Mesenchymal stem cell (in vitro differentiated cells and primary cell): ENCODE data around the gene EIF3A.
"Not testable (repeated sequence)": the region's sequence is repeated elsewhere in the genome, so short reads cannot be mapped to it uniquely, and the experiment has no call there.

ENCODE experiments used
- DNase-seq: peaks from one replicate; pipeline ENCODE4 v3.0.0-alpha.2; 2013
- H2AFZ ChIP-seq: one replicate; pipeline ENCODE4 v1.6.1; 2013; ENCODE audit warnings: low read depth, mild to moderate bottlenecking, control low read depth, inconsistent platforms, low read length, moderate library complexity
- H2AK5ac ChIP-seq: 2 replicates; pipeline ENCODE4 v1.6.1; 2013; ENCODE audit warnings: low read length, moderate library complexity, mild to moderate bottlenecking, inconsistent platforms; ENCODE audit not compliant: severe bottlenecking
- H2BK120ac ChIP-seq: one replicate; pipeline ENCODE4 v1.6.1; 2013; ENCODE audit warnings: low read depth, mild to moderate bottlenecking, inconsistent platforms, low read length, moderate library complexity
- H2BK12ac ChIP-seq, 2 experiments: one replicate each; pipeline ENCODE4 v1.6.1; 2013; ENCODE audit warnings: inconsistent platforms in 2 of 2, low read length in 2 of 2, mild to moderate bottlenecking in 2 of 2, moderate library complexity in 2 of 2, control low read depth in 1 of 2
- H2BK15ac ChIP-seq: one replicate; pipeline ENCODE4 v1.6.1; 2013; ENCODE audit warnings: mild to moderate bottlenecking, low read depth, inconsistent platforms; ENCODE audit not compliant: poor library complexity, severe bottlenecking
- H2BK5ac ChIP-seq: 2 replicates; pipeline ENCODE4 v1.6.1; 2013; ENCODE audit warnings: low read depth, mild to moderate bottlenecking, low read length, control low read depth, inconsistent platforms; ENCODE audit not compliant: poor library complexity, severe bottlenecking
- H3K14ac ChIP-seq, 2 experiments: one replicate each; pipeline ENCODE4 v1.6.1; 2013; ENCODE audit warnings: inconsistent platforms in 2 of 2, low read length in 2 of 2, control low read depth in 1 of 2, mild to moderate bottlenecking in 1 of 2, moderate library complexity in 1 of 2
- H3K18ac ChIP-seq, 2 experiments: one replicate each; pipeline ENCODE4 v1.6.1; 2013; ENCODE audit warnings: inconsistent platforms in 2 of 2, low read length in 2 of 2, control low read depth in 1 of 2, low read depth in 1 of 2, mild to moderate bottlenecking in 1 of 2
- H3K23ac ChIP-seq, 2 experiments: one replicate each; pipeline ENCODE4 v1.6.1; 2013; ENCODE audit warnings: inconsistent platforms in 2 of 2, low read length in 2 of 2, mild to moderate bottlenecking in 2 of 2, moderate library complexity in 2 of 2, control low read depth in 1 of 2
- H3K27ac ChIP-seq: 2 replicates; pipeline ENCODE4 v1.5.1; 2013; ENCODE audit warnings: mild to moderate bottlenecking, moderate library complexity, low read length, control low read depth, inconsistent platforms; ENCODE audit not compliant: poor library complexity, severe bottlenecking
- H3K27me3 ChIP-seq, 2 experiments: 2 replicates each; pipeline versions ENCODE4 v1.6.1 to v1.7.0; 2013; ENCODE audit warnings: low read length in 2 of 2, mild to moderate bottlenecking in 2 of 2, moderate library complexity in 2 of 2, control low read depth in 1 of 2, inconsistent platforms in 1 of 2; ENCODE audit not compliant: control insufficient read depth in 1 of 2, insufficient read depth in 1 of 2
- H3K36me3 ChIP-seq, 2 experiments: 2 replicates each; pipeline versions ENCODE4 v1.6.1 to v1.7.0; 2013; ENCODE audit warnings: low read length in 2 of 2, control low read depth in 1 of 2, inconsistent platforms in 1 of 2, low read depth in 1 of 2, mild to moderate bottlenecking in 1 of 2; ENCODE audit not compliant: insufficient read depth in 2 of 2, control insufficient read depth in 1 of 2
- H3K4ac ChIP-seq, 2 experiments: one replicate each; pipeline ENCODE4 v1.6.1; 2013; ENCODE audit warnings: inconsistent platforms in 2 of 2, low read length in 2 of 2, mild to moderate bottlenecking in 2 of 2, moderate library complexity in 2 of 2, control low read depth in 1 of 2, low read depth in 1 of 2
- H3K4me1 ChIP-seq: 2 replicates; pipeline ENCODE4 v1.6.1; 2013; ENCODE audit warnings: low read depth, low read length, control low read depth; ENCODE audit not compliant: control insufficient read depth, insufficient read depth
- H3K4me2 ChIP-seq: 2 replicates; pipeline ENCODE4 v1.6.1; 2013; ENCODE audit warnings: low read length, mild to moderate bottlenecking, inconsistent platforms; ENCODE audit not compliant: poor library complexity, severe bottlenecking
- H3K4me3 ChIP-seq, 2 experiments: 2 replicates each; pipeline versions ENCODE4 v1.5.1 to v1.7.0; 2013; ENCODE audit warnings: low read length in 2 of 2, mild to moderate bottlenecking in 2 of 2, control low read depth in 1 of 2, low read depth in 1 of 2; ENCODE audit not compliant: insufficient read depth in 1 of 2
- H3K79me1 ChIP-seq: replicated peaks from 2 replicates; pipeline ENCODE4 v1.6.1; 2013; ENCODE audit warnings: mild to moderate bottlenecking, control low read depth, low read length, inconsistent platforms; ENCODE audit not compliant: poor library complexity, severe bottlenecking
- H3K9ac ChIP-seq: 2 replicates; pipeline ENCODE4 v1.7.0; 2013; ENCODE audit warnings: mild to moderate bottlenecking, low read length, moderate library complexity
- H3K9me3 ChIP-seq: 2 replicates; pipeline ENCODE4 v1.7.0; 2013; ENCODE audit warnings: mild to moderate bottlenecking, low read length; ENCODE audit not compliant: control insufficient read depth
- H4K8ac ChIP-seq: one replicate; pipeline ENCODE4 v1.6.1; 2013; ENCODE audit warnings: inconsistent platforms, mild to moderate bottlenecking, low read length, moderate library complexity
- H4K91ac ChIP-seq: one replicate; pipeline ENCODE4 v1.6.1; 2013; ENCODE audit warnings: mild to moderate bottlenecking, low read length, inconsistent platforms
- WGBS: methylation state at CpG from one replicate; pipeline ENCODE4 v1.1.7; 2013; ENCODE audit warnings: mixed read lengths; 5-methylcytosine and 5-hydroxymethylcytosine counted together

Gene EIF3A

GRCh38 chr10:119029613-119030420 lies 50.8 kb downstream of the EIF3A start, which contains the start of gene NANOS1:
TSS of gene NANOS1 (plus strand) at chr10:119029714. CDS start at chr10:119029802, 88 bp downstream.
- H2BK5ac ChIP-seq: no peak within 1 kb of the TSS
- H3K36me3 ChIP-seq: peaks cover 9 to 38% of the 10 kb centered on the region in 2 experiments
- peak within 1 kb of the TSS; percentile 60 for H3K9ac ChIP-seq
- H3K18ac ChIP-seq: peak within 1 kb of the TSS; percentile 43 to 61
- H2AFZ ChIP-seq: no peak within 1 kb of the TSS
- peaks cover 33% of the 10 kb centered on the region for H3K4me1 ChIP-seq
- peak within 1 kb of the TSS; percentile 68 to 70 for H3K4me3 ChIP-seq
- no peaks in the 10 kb centered on the region for H3K9me3 ChIP-seq
- H2BK15ac ChIP-seq: no peak within 1 kb of the TSS
- peak within 1 kb of the TSS; percentile 27 for H4K91ac ChIP-seq
- peak within 1 kb of the TSS; percentile 95 for H3K4me2 ChIP-seq
- H2AK5ac ChIP-seq: no peak within 1 kb of the TSS
- no peak within 1 kb of the TSS for H3K4ac ChIP-seq
- 0% methylated on average over 46 of the region's 136 CpGs for WGBS
- no peaks in the 10 kb centered on the region for H3K27me3 ChIP-seq
- peak within 1 kb of the TSS; percentile 75 for H4K8ac ChIP-seq
- no peak for DNase-seq
- peaks cover 5% of the 10 kb centered on the region for H3K79me1 ChIP-seq
- no peak within 1 kb of the TSS for H3K23ac ChIP-seq
- peak within 1 kb of the TSS; percentile 23 for H3K27ac ChIP-seq
- H3K14ac ChIP-seq: peak within 1 kb of the TSS in 1 of 2 experiments; percentile 68
- peak within 1 kb of the TSS in 1 of 2 experiments; percentile 60 for H2BK12ac ChIP-seq
- H2BK120ac ChIP-seq: no peak within 1 kb of the TSS

GRCh38 chr10:119028900-119029612 lies 51.6 kb downstream of the EIF3A start:
- no peak overlapping the region for H2BK15ac ChIP-seq
- no peak overlapping the region for H3K14ac ChIP-seq
- no peak overlapping the region for H3K18ac ChIP-seq
- no peak overlapping the region for H2BK120ac ChIP-seq
- no peak overlapping the region for H3K4ac ChIP-seq
- DNase-seq: peak; percentile 88
- H2BK12ac ChIP-seq: no peak overlapping the region
- peak overlapping the region; percentile 23 for H3K27ac ChIP-seq
- no peaks in the 10 kb centered on the region for H3K9me3 ChIP-seq
- H3K4me1 ChIP-seq: peaks cover 34% of the 10 kb centered on the region
- H3K23ac ChIP-seq: no peak overlapping the region
- H2AFZ ChIP-seq: no peak overlapping the region
- H3K4me2 ChIP-seq: peak overlapping the region; percentile 95
- peaks cover 3% of the 10 kb centered on the region for H3K79me1 ChIP-seq
- H4K91ac ChIP-seq: no peak overlapping the region
- H3K27me3 ChIP-seq: no peaks in the 10 kb centered on the region
- peak overlapping the region; percentile 26 for H3K9ac ChIP-seq
- peaks cover 8 to 30% of the 10 kb centered on the region in 2 experiments for H3K36me3 ChIP-seq
- H2AK5ac ChIP-seq: no peak overlapping the region
- WGBS: 11% methylated on average over 39 of the region's 68 CpGs
- H3K4me3 ChIP-seq: peak overlapping the region; percentile 68 to 70
- H4K8ac ChIP-seq: no peak overlapping the region
- H2BK5ac ChIP-seq: no peak overlapping the region

DNA sequence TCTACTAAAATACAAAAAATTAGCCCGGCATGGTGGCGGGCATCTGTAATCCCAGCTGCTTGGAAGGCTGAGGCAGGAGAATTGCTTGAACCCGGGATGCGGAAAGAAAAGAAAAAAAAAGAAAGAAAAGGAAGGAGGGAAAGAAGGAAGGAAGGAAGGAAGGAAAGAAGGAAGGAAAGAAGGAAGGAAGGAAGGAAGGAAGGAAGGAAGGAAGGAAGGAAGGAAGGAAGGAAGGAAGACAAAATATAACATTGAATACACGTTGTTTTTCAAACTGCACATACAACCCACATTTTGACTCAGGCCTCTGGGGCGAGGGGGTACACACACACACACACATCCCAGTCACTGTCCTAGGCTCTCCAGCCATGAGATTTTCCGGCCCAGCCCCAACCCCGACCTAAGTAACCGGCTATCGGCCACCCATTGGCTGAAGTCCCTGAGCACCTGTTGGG lies 52.1 kb downstream of the EIF3A start:
- not testable (repeated sequence) for H3K9ac ChIP-seq, H2BK12ac ChIP-seq, H3K18ac ChIP-seq, H3K27me3 ChIP-seq, H3K79me1 ChIP-seq, H4K91ac ChIP-seq, H2BK5ac ChIP-seq, H3K14ac ChIP-seq, H2AFZ ChIP-seq, H4K8ac ChIP-seq, H2BK15ac ChIP-seq, H2BK120ac ChIP-seq, H3K9me3 ChIP-seq, H3K4me2 ChIP-seq, H3K4ac ChIP-seq, H2AK5ac ChIP-seq, DNase-seq, H3K23ac ChIP-seq, H3K27ac ChIP-seq
- Histone ChIP-seq H3K4me3 (peak overlapping the region in 1 of 2 experiments; percentile 70), H3K36me3 (peaks cover 4 to 24% of the 10 kb centered on the region in 2 experiments), H3K4me1 (peaks cover 38% of the 10 kb centered on the region)
- WGBS: 74% methylated on average over 10 of the region's 10 CpGs
